SU-DHL-6 (cell line): ENCODE measurements around the gene DOCK11.

Experiments used
- H2AFZ ChIP-seq: fragments of 200-600 bp; sonication (generic); 2 replicates; pipeline ENCODE4 v1.6.1; 2014; ENCODE audit warnings: low read depth, mild to moderate bottlenecking, moderate library complexity, mixed read lengths, antibody characterized with exemption, low read length; ENCODE audit not compliant: severe bottlenecking
- H3F3A ChIP-seq: fragments of 200-600 bp; shearing (Covaris generic); 2 replicates; pipeline ENCODE4 v1.6.0; 2016; ENCODE audit warnings: antibody characterized with exemption, mild to moderate bottlenecking; ENCODE audit not compliant: insufficient read depth
- H3K27ac ChIP-seq: fragments of 200-600 bp; sonication (generic); 2 replicates; pipeline ENCODE4 v1.5.1; 2016; ENCODE audit warnings: low read depth, mild to moderate bottlenecking, low read length, moderate library complexity, mixed read lengths
- H3K27me3 ChIP-seq: fragments of 200-600 bp; sonication (generic), shearing (Covaris generic); 2 replicates; pipeline ENCODE4 v1.6.0; 2014; ENCODE audit warnings: mild to moderate bottlenecking, low read length
- H3K36me3 ChIP-seq: fragments of 200-600 bp; sonication (generic); 2 replicates; pipeline ENCODE4 v1.6.1; 2014; ENCODE audit warnings: mild to moderate bottlenecking, low read length, mixed read lengths
- H3K4me2 ChIP-seq: fragments of 300-600, 200-600 bp; shearing (Covaris generic), sonication (generic); 2 replicates; pipeline ENCODE4 v1.6.0; 2014; ENCODE audit warnings: low read length, low read depth, mild to moderate bottlenecking; ENCODE audit not compliant: poor library complexity, severe bottlenecking
- H3K4me3 ChIP-seq: fragments of 200-600 bp; sonication (generic); 2 replicates; pipeline ENCODE4 v1.5.1; 2014; ENCODE audit warnings: antibody characterized with exemption, low read length, mild to moderate bottlenecking, mixed read lengths; ENCODE audit not compliant: insufficient read depth, poor library complexity, severe bottlenecking
- H3K79me2 ChIP-seq: fragments of 200-600 bp; sonication (generic); 2 replicates; pipeline ENCODE4 v1.6.1; 2014; ENCODE audit warnings: mild to moderate bottlenecking, low read length, moderate library complexity; ENCODE audit not compliant: insufficient read depth
- H3K9ac ChIP-seq: fragments of 200-600 bp; sonication (generic); 2 replicates; pipeline ENCODE4 v1.7.0; 2014; ENCODE audit warnings: mild to moderate bottlenecking, low read length
- H3K9me2 ChIP-seq: fragments of 200-600 bp; sonication (generic); replicated peaks from 2 replicates; pipeline ENCODE4 v1.6.1; 2014; ENCODE audit warnings: low read length; ENCODE audit not compliant: insufficient read depth
- H3K9me3 ChIP-seq: fragments of 200-600 bp; sonication (generic); 2 replicates; pipeline ENCODE4 v1.6.1; 2014; ENCODE audit warnings: low read length, mixed read lengths; ENCODE audit not compliant: insufficient read depth
- H4K20me1 ChIP-seq: fragments of 200-600 bp; sonication (generic); 2 replicates; pipeline ENCODE4 v1.6.1; 2014; ENCODE audit warnings: low read depth, mild to moderate bottlenecking, antibody characterized with exemption, low read length, moderate library complexity, mixed read lengths
- CTCF ChIP-seq: fragments of 200-600 bp; sonication (generic); IDR thresholded peaks from one replicate; pipeline ENCODE4 v1.5.1; 2017; ENCODE audit warnings: antibody characterized with exemption, mild to moderate bottlenecking, low read length, moderate library complexity; ENCODE audit not compliant: insufficient read depth, poor library complexity, severe bottlenecking
- EZH2phosphoT487 ChIP-seq: fragments of 200-600 bp; sonication (generic), shearing (Covaris generic); conservative IDR thresholded peaks from 2 replicates; pipeline ENCODE4 v1.6.1; 2018; ENCODE audit warnings: mild to moderate bottlenecking, antibody characterized with exemption, low read length, moderate library complexity, mixed read lengths

The DOCK11 gene

DNA sequence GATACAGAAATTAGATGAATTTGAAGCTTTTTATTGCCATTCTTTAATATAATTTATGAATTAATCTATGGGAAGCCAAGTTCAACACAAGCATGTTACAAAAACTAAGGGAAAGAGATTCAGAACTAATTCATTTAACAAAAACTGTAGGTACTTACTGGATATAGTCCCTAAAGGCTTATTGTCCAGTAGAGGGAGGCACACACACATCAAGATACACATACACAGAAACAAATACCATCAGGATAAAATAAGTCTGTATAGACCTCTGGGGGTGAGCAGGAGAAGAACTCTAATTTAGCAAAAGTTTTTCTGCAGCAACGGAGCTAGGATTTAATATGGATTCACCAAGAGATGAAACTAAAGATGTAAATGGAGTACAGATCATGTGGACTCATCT lies 148.8 kb downstream of the DOCK11 start:
- no peak overlapping the region for H3K4me3 ChIP-seq
- H3F3A ChIP-seq: no peaks in the 10 kb centered on the region
- H3K9me3 ChIP-seq: no peaks in the 10 kb centered on the region
- H3K27ac ChIP-seq: no peak overlapping the region
- no peaks in the 10 kb centered on the region for H3K36me3 ChIP-seq
- no peaks in the 10 kb centered on the region for H3K79me2 ChIP-seq
- H2AFZ ChIP-seq: no peak overlapping the region
- no peak overlapping the region for H3K9ac ChIP-seq
- H3K27me3 ChIP-seq: no peaks in the 10 kb centered on the region
- no peak for TF ChIP-seq CTCF
- no peak for TF ChIP-seq EZH2phosphoT487
- no peaks in the 10 kb centered on the region for H3K9me2 ChIP-seq
- no peaks in the 10 kb centered on the region for H4K20me1 ChIP-seq
- no peak overlapping the region for H3K4me2 ChIP-seq

GRCh38 chrX:118652717-118653116 lies 157.1 kb downstream of the DOCK11 start:
- H3K4me2 ChIP-seq: no peak overlapping the region
- no peaks in the 10 kb centered on the region for H3K79me2 ChIP-seq
- H4K20me1 ChIP-seq: no peaks in the 10 kb centered on the region
- H3F3A ChIP-seq: no peaks in the 10 kb centered on the region
- no peaks in the 10 kb centered on the region for H3K36me3 ChIP-seq
- no peak overlapping the region for H3K27ac ChIP-seq
- no peaks in the 10 kb centered on the region for H3K9me2 ChIP-seq
- H3K9me3 ChIP-seq: no peaks in the 10 kb centered on the region
- TF ChIP-seq CTCF (no peak), EZH2phosphoT487 (no peak)
- no peak overlapping the region for H3K9ac ChIP-seq
- no peak overlapping the region for H2AFZ ChIP-seq
- no peaks in the 10 kb centered on the region for H3K27me3 ChIP-seq
- H3K4me3 ChIP-seq: no peak overlapping the region

GRCh38 chrX:118654331-118654730 lies 158.7 kb downstream of the DOCK11 start:
- no peaks in the 10 kb centered on the region for H3K27me3 ChIP-seq
- no peaks in the 10 kb centered on the region for H3K36me3 ChIP-seq
- no peak for TF ChIP-seq EZH2phosphoT487

GRCh38 chrX:118655561-118656246 lies 160.1 kb downstream of the DOCK11 start:
- Histone ChIP-seq H3K9ac (no peak overlapping the region), H3K4me2 (no peak overlapping the region), H3K27me3 (no peaks in the 10 kb centered on the region), H4K20me1 (no peaks in the 10 kb centered on the region), H3K79me2 (no peaks in the 10 kb centered on the region), H3K9me3 (no peaks in the 10 kb centered on the region), H3F3A (no peaks in the 10 kb centered on the region), H2AFZ (no peak overlapping the region), H3K27ac (no peak overlapping the region), H3K9me2 (no peaks in the 10 kb centered on the region), H3K4me3 (no peak overlapping the region), H3K36me3 (no peaks in the 10 kb centered on the region)
- TF ChIP-seq CTCF (no peak), EZH2phosphoT487 (no peak)

More at GRCh38 chrX:118654331-118654730, 158.7 kb downstream of the DOCK11 start:
- Histone ChIP-seq H2AFZ (no peak overlapping the region), H3K9me3 (no peaks in the 10 kb centered on the region), H3K9ac (no peak overlapping the region), H4K20me1 (no peaks in the 10 kb centered on the region), H3K4me2 (no peak overlapping the region), H3K79me2 (no peaks in the 10 kb centered on the region), H3F3A (no peaks in the 10 kb centered on the region), H3K4me3 (no peak overlapping the region), H3K9me2 (no peaks in the 10 kb centered on the region), H3K27ac (no peak overlapping the region)
